HEK293T (cell line): Measurements from ENCODE around the gene FOXP4.

Source experiments
- CTCF ChIA-PET: fragments of 350-600 bp; formaldehyde crosslinking; extraction: SDS; loops from one replicate; lab custom pipeline; 2021; ENCODE audit warnings: antibody characterized with exemption, inconsistent platforms; lab: Yijun Ruan, JAX
- POLR2A ChIA-PET: fragments of 350-600 bp; formaldehyde crosslinking; extraction: SDS; loops from one replicate; lab custom pipeline; 2020; ENCODE audit warnings: antibody characterized with exemption, inconsistent platforms; lab: Yijun Ruan, JAX
- DNase-seq: peaks from one replicate; pipeline ENCODE4 v3.0.0; 2012; ENCODE audit warnings: mixed read lengths; ENCODE audit errors: extremely low spot score
- ARNT ChIP-seq: fragments of 450-650 bp; IDR thresholded peaks from 2 replicates; pipeline ENCODE4 v1.6.1; 2017; ENCODE audit warnings: mild to moderate bottlenecking
- BHLHE40 ChIP-seq: fragments of 450-650 bp; IDR thresholded peaks from 2 replicates; pipeline ENCODE4 v1.6.1; 2016; ENCODE audit warnings: mild to moderate bottlenecking, moderate library complexity, borderline replicate concordance
- CTBP1 ChIP-seq: fragments of 450-650 bp; IDR thresholded peaks from 2 replicates; pipeline ENCODE4 v1.6.1; 2016; ENCODE audit warnings: borderline replicate concordance
- ELF4 ChIP-seq: fragments of 450-650 bp; IDR thresholded peaks from 2 replicates; pipeline ENCODE4 v1.6.1; 2017; ENCODE audit warnings: antibody characterized with exemption
- FOXA1 ChIP-seq: fragments of 450-650 bp; IDR thresholded peaks from 2 replicates; pipeline ENCODE4 v1.6.1; 2016; ENCODE audit warnings: mild to moderate bottlenecking
- FOXK2 ChIP-seq: fragments of 450-650 bp; IDR thresholded peaks from 2 replicates; pipeline ENCODE4 v1.6.1; 2016; ENCODE audit warnings: mild to moderate bottlenecking
- FOXM1 ChIP-seq: fragments of 450-650 bp; IDR thresholded peaks from 2 replicates; pipeline ENCODE4 v1.6.1; 2017; ENCODE audit warnings: mild to moderate bottlenecking, borderline replicate concordance
- HDGF ChIP-seq: fragments of 450-650 bp; IDR thresholded peaks from 2 replicates; pipeline ENCODE4 v1.6.1; 2017; ENCODE audit warnings: antibody characterized with exemption, borderline replicate concordance
- L3MBTL2 ChIP-seq: fragments of 450-650 bp; conservative IDR thresholded peaks from 2 replicates; pipeline ENCODE4 v1.6.1; 2016; ENCODE audit warnings: mild to moderate bottlenecking
- LEF1 ChIP-seq: fragments of 450-650 bp; IDR thresholded peaks from 2 replicates; pipeline ENCODE4 v1.6.1; 2017; ENCODE audit warnings: mild to moderate bottlenecking, borderline replicate concordance
- NFRKB ChIP-seq: fragments of 450-650 bp; IDR thresholded peaks from 2 replicates; pipeline ENCODE4 v1.6.1; 2016; ENCODE audit warnings: mild to moderate bottlenecking, moderate library complexity
- PKNOX1 ChIP-seq: fragments of 450-650 bp; IDR thresholded peaks from 2 replicates; pipeline ENCODE4 v1.6.1; 2016
- SP1 ChIP-seq: fragments of 450-650 bp; IDR thresholded peaks from 2 replicates; pipeline ENCODE4 v1.6.1; 2017
- SUZ12 ChIP-seq: fragments of 450-650 bp; IDR thresholded peaks from 2 replicates; pipeline ENCODE4 v1.6.1; 2016; ENCODE audit warnings: mild to moderate bottlenecking
- TARDBP ChIP-seq: fragments of 450-650 bp; IDR thresholded peaks from 2 replicates; pipeline ENCODE4 v1.6.1; 2016
- ZNF384 ChIP-seq: fragments of 450-650 bp; IDR thresholded peaks from 2 replicates; pipeline ENCODE4 v1.6.1; 2016

The FOXP4 gene

DNA sequence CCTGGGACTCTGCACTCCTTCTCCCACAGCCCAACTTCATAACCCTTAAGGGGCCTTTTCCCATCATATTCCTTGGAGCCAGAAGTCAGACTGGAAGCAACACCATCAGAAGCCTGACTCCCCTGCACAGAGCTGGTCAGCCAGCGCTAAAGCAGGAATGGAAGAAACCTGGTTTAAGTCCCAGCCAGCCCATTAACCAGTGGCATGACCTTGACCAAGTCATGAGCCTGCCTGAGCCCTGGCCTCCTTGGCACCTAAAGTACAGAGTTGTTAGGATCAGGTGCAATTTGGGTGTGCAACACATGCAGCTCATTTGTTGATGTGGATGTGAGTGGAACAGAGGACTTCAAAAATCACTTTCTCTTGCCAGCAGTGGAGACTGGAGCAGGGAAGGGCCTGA is 20.8 kb downstream of the FOXP4 start:
- DNase-seq, result no peak
- ChIA-PET CTCF (no interaction called here), POLR2A (no interaction called here)
- TF ChIP-seq PKNOX1 (no peak), FOXA1 (no peak), BHLHE40 (no peak), ELF4 (no peak), FOXM1 (no peak), HDGF (no peak), TARDBP (no peak), L3MBTL2 (no peak), ZNF384 (no peak)

- CTCF ChIA-PET, result no interaction called here
These were observed 21.5 kb downstream of the FOXP4 start for GRCh38 chr6:41567684-41568083.

DNA sequence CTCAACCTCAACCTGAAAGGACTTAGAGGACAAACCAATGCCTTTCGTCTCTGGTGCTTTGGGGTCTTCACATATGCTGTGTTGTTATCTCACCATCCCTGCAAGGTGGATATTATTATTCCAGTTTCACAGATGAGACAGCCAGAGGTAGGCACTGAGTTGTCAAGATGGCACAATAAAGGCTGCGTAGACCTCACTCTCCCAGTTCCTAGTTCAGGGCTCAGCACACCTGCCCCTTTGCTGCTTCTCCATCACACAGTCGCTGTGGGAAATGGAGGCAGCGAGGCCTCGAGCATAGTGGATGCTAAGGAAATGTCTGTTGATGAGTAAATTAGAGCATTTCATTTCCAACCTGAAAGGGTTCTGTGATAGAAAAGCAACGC is 22.0 kb downstream of the FOXP4 start:
- TF ChIP-seq PKNOX1, result no peak
- no peak for TF ChIP-seq TARDBP
- TF ChIP-seq CTBP1, result no peak
- no peak for TF ChIP-seq L3MBTL2
- TF ChIP-seq FOXK2, result no peak
- TF ChIP-seq ARNT, result no peak
- no peak for TF ChIP-seq SP1
- no peak for TF ChIP-seq FOXM1
- TF ChIP-seq ELF4, result no peak
- no peak for TF ChIP-seq LEF1
- no peak for TF ChIP-seq SUZ12
- no peak for TF ChIP-seq HDGF
- POLR2A ChIA-PET, result no interaction called here
- DNase-seq, result no peak
- CTCF ChIA-PET, result no interaction called here

More at GRCh38 chr6:41567684-41568083, 21.5 kb downstream of the FOXP4 start:
- no peak for DNase-seq
- POLR2A ChIA-PET, result no interaction called here
- TF ChIP-seq ZNF384 (no peak), HDGF (no peak), FOXA1 (no peak), LEF1 (no peak)

DNA sequence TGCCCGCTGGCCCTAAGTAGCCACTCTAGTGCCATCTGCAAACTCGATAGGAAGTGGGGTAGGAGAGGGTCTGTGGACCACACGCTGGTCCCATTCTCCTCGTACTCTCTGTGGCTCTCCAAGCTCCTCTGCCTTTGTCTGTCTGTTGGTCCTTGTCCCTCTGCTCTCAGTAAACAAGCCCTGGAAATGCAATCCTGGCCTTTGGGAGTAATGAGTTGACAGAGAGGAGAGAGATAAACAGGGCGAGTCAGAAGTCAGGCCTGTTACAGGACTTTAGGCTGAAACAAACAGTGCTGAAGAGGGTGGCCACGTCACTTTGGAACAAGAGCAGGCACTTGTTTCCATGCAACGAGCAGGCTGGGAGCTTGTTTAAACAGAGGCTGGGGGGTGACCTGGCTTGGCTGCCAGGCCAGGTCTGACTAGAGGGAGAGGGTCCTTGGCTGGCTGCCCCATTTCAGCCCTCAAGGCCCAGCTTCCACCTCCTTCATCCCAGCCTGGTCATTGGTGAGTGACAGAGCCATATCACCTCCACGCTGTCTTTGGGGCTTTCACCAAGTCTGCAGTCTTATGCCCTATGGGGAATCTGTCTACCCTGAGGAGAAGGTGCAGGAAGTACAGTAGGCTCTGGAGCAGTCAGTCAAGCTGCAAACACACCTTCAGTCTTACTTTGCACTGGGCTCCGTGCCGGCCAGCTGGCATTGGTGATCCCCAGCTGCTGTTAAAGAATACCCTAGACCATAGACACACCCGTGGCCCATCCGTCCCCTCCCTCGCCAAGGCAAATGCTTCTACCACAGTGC is 22.6 kb downstream of the FOXP4 start:
- ChIA-PET POLR2A (no interaction called here), CTCF (no interaction called here)
- TF ChIP-seq SUZ12, result no peak
- TF ChIP-seq CTBP1, result no peak
- TF ChIP-seq FOXM1, result no peak
- no peak for TF ChIP-seq TARDBP
- TF ChIP-seq ARNT, result no peak
- no peak for TF ChIP-seq ELF4
- TF ChIP-seq L3MBTL2, result no peak
- TF ChIP-seq FOXK2, result no peak
- TF ChIP-seq PKNOX1, result no peak
- TF ChIP-seq SP1, result no peak
- no peak for TF ChIP-seq LEF1
- TF ChIP-seq ZNF384, result no peak
- TF ChIP-seq FOXA1, result no peak
- no peak for TF ChIP-seq HDGF
- TF ChIP-seq NFRKB, result no peak
- no peak for TF ChIP-seq BHLHE40
- DNase-seq, result no peak

GRCh38 chr6:41570259-41570615 is 24.1 kb downstream of the FOXP4 start:
- no peak for TF ChIP-seq BHLHE40
- TF ChIP-seq SP1, result no peak
- no peak for TF ChIP-seq FOXA1
- no peak for TF ChIP-seq CTBP1
- TF ChIP-seq ELF4, result no peak
- TF ChIP-seq HDGF, result no peak
- no peak for TF ChIP-seq FOXM1
- no peak for TF ChIP-seq NFRKB
- TF ChIP-seq FOXK2, result no peak
- no peak for TF ChIP-seq SUZ12
- TF ChIP-seq ARNT, result no peak
- TF ChIP-seq TARDBP, result no peak
- POLR2A ChIA-PET, result no interaction called here
- CTCF ChIA-PET, result no interaction called here
- no peak for DNase-seq

DNA sequence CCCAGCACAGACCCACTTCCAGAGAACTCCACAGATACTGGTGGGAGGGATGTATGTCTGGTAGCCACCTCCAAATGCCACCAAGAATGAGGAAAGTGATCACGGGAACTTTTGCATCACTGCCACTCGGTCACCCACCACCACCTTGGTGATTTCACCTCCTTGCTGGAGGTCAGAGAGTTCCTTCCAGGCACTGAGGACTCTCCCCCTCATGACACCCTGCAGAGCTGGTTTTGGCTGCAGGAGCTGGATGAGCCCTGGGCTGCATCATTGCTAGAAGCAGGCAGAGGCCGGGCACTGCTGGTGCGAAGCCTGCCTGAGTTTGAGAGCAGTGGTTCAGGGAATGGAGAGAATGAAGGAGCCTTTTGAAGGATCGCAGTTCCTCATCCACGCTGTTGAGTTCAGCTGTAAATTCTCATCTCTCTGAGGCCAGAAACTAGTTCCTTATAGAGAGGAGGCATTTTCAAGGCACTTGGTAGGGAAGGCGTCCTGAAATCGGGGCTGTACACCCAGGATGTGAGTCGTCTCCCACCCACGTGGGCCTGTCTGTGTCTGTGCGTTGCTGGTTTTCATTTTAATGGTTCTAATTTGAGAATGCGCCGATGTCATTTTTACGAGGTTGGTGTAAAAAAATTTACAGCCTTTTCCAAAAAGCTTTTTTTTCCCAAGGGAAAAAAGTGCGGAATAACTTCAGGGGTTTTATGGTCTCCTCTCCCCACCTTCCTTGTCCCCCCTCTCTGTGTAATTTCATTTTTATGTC is 25.0 kb downstream of the FOXP4 start:
- POLR2A ChIA-PET, result no interaction called here
- CTCF ChIA-PET, result no interaction called here
- TF ChIP-seq FOXK2, result no peak
- TF ChIP-seq PKNOX1, result peak; percentile 39; the same call in 1 of the 2 replicates
- DNase-seq, result no peak
